ENCODE measurements around the gene LGR6. TPM values are rescaled to one million over a fixed set of nuclear protein-coding genes. Genes with fewer than 3 reads are reported as not detected.

Gene LGR6
- total RNA-seq, 4 donors from 2014 or later, result 0.12 to 2.8 (median 0.48) TPM

DNA sequence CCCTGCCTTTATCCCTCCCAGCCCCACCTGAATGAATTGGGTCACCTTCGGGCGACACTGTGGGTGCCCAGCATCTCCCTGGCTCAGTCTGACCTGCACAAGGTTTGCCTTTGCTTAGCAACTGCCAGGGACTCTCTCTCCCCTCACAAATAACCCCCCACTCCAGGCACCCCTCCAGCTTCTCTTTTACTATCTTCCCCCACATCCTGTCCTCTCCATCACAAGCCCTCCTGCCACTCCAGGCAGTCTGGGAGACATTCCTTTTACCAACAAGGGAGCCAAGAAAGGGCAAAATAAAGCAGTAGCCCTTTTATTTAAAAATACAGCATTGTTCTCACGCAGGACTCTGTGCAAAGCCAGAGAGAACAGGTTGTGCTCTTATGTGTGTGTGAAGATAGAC lies 23.9 kb downstream of the LGR6 start:
- Histone ChIP-seq H3K4me3 (no peak overlapping the region), H3K36me3 (no peaks in the 10 kb centered on the region), H3K4me1 (peaks cover 0 to 10% (median 0%) of the 10 kb centered on the region in 3 donors), H3K27ac (no peak overlapping the region), H3K9me3 (no peaks in the 10 kb centered on the region), H3K27me3 (peaks cover 82% of the 10 kb centered on the region)
- WGBS, 2 donors (ENCODE audit: low coverage in 1 of 2), result 55% methylated on average over 3 of the region's 3 CpGs
- no peak for ATAC-seq
- TF ChIP-seq EP300 (IDR thresholded peaks at IDR 0.05) (no peak), POLR2A (IDR thresholded peaks at IDR 0.05) (no peak), CTCF (IDR thresholded peaks at IDR 0.05) (no peak), POLR2AphosphoS5 (IDR thresholded peaks at IDR 0.05) (no peak)

DNA sequence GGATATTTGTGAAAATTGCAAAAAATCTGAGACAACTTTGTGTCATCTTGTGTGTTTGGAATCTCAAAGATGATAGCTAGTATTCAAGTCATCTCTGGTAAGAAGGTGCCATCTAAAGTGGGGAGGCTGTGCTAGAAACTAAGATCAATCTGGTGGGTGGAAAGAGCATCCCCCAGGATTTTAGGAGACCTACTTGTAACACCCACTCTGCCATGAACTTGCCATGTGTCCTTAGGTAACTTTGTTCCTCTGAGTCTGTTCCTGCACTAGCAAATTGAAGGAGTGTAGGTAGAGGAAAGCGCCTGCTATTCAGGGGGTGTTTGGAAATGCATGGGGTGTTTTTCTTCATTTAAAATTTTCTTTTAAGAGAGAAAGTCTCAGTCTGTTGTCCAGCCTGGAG lies 24.4 kb downstream of the LGR6 start:
- peaks cover 0 to 10% (median 0%) of the 10 kb centered on the region in 3 donors for H3K4me1 ChIP-seq
- no peaks in the 10 kb centered on the region for H3K36me3 ChIP-seq
- H3K4me3 ChIP-seq, result no peak overlapping the region
- ATAC-seq, result no peak
- no peak overlapping the region for H3K27ac ChIP-seq
- peaks cover 82% of the 10 kb centered on the region for H3K27me3 ChIP-seq
- TF ChIP-seq POLR2AphosphoS5 (IDR thresholded peaks at IDR 0.05), result no peak
- TF ChIP-seq EP300 (IDR thresholded peaks at IDR 0.05), result no peak
- no peak for TF ChIP-seq CTCF (IDR thresholded peaks at IDR 0.05)
- TF ChIP-seq POLR2A (IDR thresholded peaks at IDR 0.05), result no peak
- WGBS, 2 donors (ENCODE audit: low coverage in 1 of 2), result 100% methylated on average over 1 of the region's 1 CpG; no CpG with 5 or more reads in 1 of the 2 donors
- H3K9me3 ChIP-seq, result no peaks in the 10 kb centered on the region

- 56 to 94% methylated on average over 2 of the region's 2 CpGs for WGBS, 2 donors (ENCODE audit: low coverage in 1 of 2)
- no peak for TF ChIP-seq POLR2A (IDR thresholded peaks at IDR 0.05)
- no peak for TF ChIP-seq CTCF (IDR thresholded peaks at IDR 0.05)
- TF ChIP-seq EP300 (IDR thresholded peaks at IDR 0.05), result no peak
- no peak for TF ChIP-seq POLR2AphosphoS5 (IDR thresholded peaks at IDR 0.05)
- Histone ChIP-seq H3K27ac (no peak overlapping the region), H3K4me3 (no peak overlapping the region), H3K9me3 (no peaks in the 10 kb centered on the region), H3K36me3 (no peaks in the 10 kb centered on the region), H3K27me3 (peaks cover 64% of the 10 kb centered on the region), H3K4me1 (no peaks in the 10 kb centered on the region)
- no peak for ATAC-seq
These were observed 27.1 kb downstream of the LGR6 start for GRCh38 chr1:202220733-202221132.

- no peak overlapping the region for H3K4me3 ChIP-seq
These were observed 28.6 kb downstream of the LGR6 start for GRCh38 chr1:202221911-202222909.

More at GRCh38 chr1:202221911-202222909, 28.6 kb downstream of the LGR6 start:
- Histone ChIP-seq H3K9me3 (no peaks in the 10 kb centered on the region), H3K27me3 (peaks cover 49% of the 10 kb centered on the region), H3K4me1 (no peaks in the 10 kb centered on the region), H3K36me3 (no peaks in the 10 kb centered on the region), H3K27ac (no peak overlapping the region)
- no peak for TF ChIP-seq POLR2A (IDR thresholded peaks at IDR 0.05)
- TF ChIP-seq POLR2AphosphoS5 (IDR thresholded peaks at IDR 0.05), result no peak
- no peak for TF ChIP-seq EP300 (IDR thresholded peaks at IDR 0.05)
- TF ChIP-seq CTCF (IDR thresholded peaks at IDR 0.05), result no peak
- 50 to 70% methylated on average over 3 to 8 of the region's 19 CpGs for WGBS, 2 donors (ENCODE audit: low coverage in 1 of 2)
- ATAC-seq, result no peak

Data from gastroesophageal sphincter (tissue), 4 donors.